ENCODE measurements around the gene LRFN2.

The LRFN2 gene

GRCh38 chr6:40585651-40586269 is 1.4 kb downstream of the LRFN2 start:
- Histone ChIP-seq H3K4me3 (ENCODE audit: low read depth, low read length) (no peak overlapping the region), H3K36me3 (ENCODE audit: control insufficient read depth, insufficient read depth, low read length) (no peaks in the 10 kb centered on the region), H2AFZ (peak overlapping the region; percentile 60), H3K27ac (no peak overlapping the region), H3K4me2 (ENCODE audit: low read length) (no peak overlapping the region), H3K9ac (no peak overlapping the region), H3K79me2 (no peaks in the 10 kb centered on the region), H3K27me3 (ENCODE audit: control insufficient read depth, insufficient read depth, low read length) (no peaks in the 10 kb centered on the region), H3K9me3 (ENCODE audit: control insufficient read depth, low read length) (no peaks in the 10 kb centered on the region), H3K4me1 (peaks cover 7% of the 10 kb centered on the region)
- TF ChIP-seq CTCF (IDR thresholded peaks at IDR 0.05), result no peak

- Histone ChIP-seq H3K27ac (no peak overlapping the region), H3K4me3 (ENCODE audit: low read depth, low read length) (no peak overlapping the region), H3K9me3 (ENCODE audit: control insufficient read depth, low read length) (no peaks in the 10 kb centered on the region), H3K36me3 (ENCODE audit: control insufficient read depth, insufficient read depth, low read length) (no peaks in the 10 kb centered on the region), H3K79me2 (no peaks in the 10 kb centered on the region), H3K27me3 (ENCODE audit: control insufficient read depth, insufficient read depth, low read length) (no peaks in the 10 kb centered on the region), H2AFZ (no peak overlapping the region), H3K4me1 (peaks cover 7% of the 10 kb centered on the region), H3K9ac (no peak overlapping the region), H3K4me2 (ENCODE audit: low read length) (no peak overlapping the region)
- no peak for TF ChIP-seq CTCF (IDR thresholded peaks at IDR 0.05)
These were observed 1.9 kb downstream of the LRFN2 start for GRCh38 chr6:40585223-40585622.

- no peak overlapping the region for H3K4me3 ChIP-seq (ENCODE audit: low read depth, low read length)
- no peaks in the 10 kb centered on the region for H3K27me3 ChIP-seq (ENCODE audit: control insufficient read depth, insufficient read depth, low read length)
- H3K36me3 ChIP-seq (ENCODE audit: control insufficient read depth, insufficient read depth, low read length), result no peaks in the 10 kb centered on the region
- TF ChIP-seq CTCF (IDR thresholded peaks at IDR 0.05), result no peak
- H3K27ac ChIP-seq, result no peak overlapping the region
- no peak overlapping the region for H3K9ac ChIP-seq
- H3K4me2 ChIP-seq (ENCODE audit: low read length), result no peak overlapping the region
- no peak overlapping the region for H2AFZ ChIP-seq
- H3K4me1 ChIP-seq, result peaks cover 7% of the 10 kb centered on the region
- H3K9me3 ChIP-seq (ENCODE audit: control insufficient read depth, low read length), result no peaks in the 10 kb centered on the region
- H3K79me2 ChIP-seq, result no peaks in the 10 kb centered on the region
These were observed 2.4 kb downstream of the LRFN2 start for GRCh38 chr6:40584741-40585140.

GRCh38 chr6:40583709-40584108 is 3.5 kb downstream of the LRFN2 start:
- Histone ChIP-seq H3K4me2 (ENCODE audit: low read length) (no peak overlapping the region), H3K27ac (no peak overlapping the region), H3K4me1 (peaks cover 7% of the 10 kb centered on the region), H3K4me3 (ENCODE audit: low read depth, low read length) (no peak overlapping the region), H3K79me2 (no peaks in the 10 kb centered on the region), H2AFZ (no peak overlapping the region), H3K27me3 (ENCODE audit: control insufficient read depth, insufficient read depth, low read length) (no peaks in the 10 kb centered on the region), H3K9me3 (ENCODE audit: control insufficient read depth, low read length) (no peaks in the 10 kb centered on the region), H3K9ac (no peak overlapping the region), H3K36me3 (ENCODE audit: control insufficient read depth, insufficient read depth, low read length) (no peaks in the 10 kb centered on the region)
- no peak for TF ChIP-seq CTCF (IDR thresholded peaks at IDR 0.05)

- Histone ChIP-seq H3K79me2 (no peaks in the 10 kb centered on the region), H3K9ac (no peak overlapping the region), H3K4me1 (peaks cover 3% of the 10 kb centered on the region), H3K4me3 (ENCODE audit: low read depth, low read length) (no peak overlapping the region), H2AFZ (no peak overlapping the region), H3K27me3 (ENCODE audit: control insufficient read depth, insufficient read depth, low read length) (no peaks in the 10 kb centered on the region), H3K9me3 (ENCODE audit: control insufficient read depth, low read length) (no peaks in the 10 kb centered on the region), H3K4me2 (ENCODE audit: low read length) (no peak overlapping the region), H3K36me3 (ENCODE audit: control insufficient read depth, insufficient read depth, low read length) (no peaks in the 10 kb centered on the region), H3K27ac (no peak overlapping the region)
- TF ChIP-seq CTCF (IDR thresholded peaks at IDR 0.05), result no peak
These were observed 4.3 kb downstream of the LRFN2 start for GRCh38 chr6:40582892-40583291.

All from parathyroid adenoma (tissue), 2 donors.